H1 (cell line): ENCODE measurements around the gene YIPF7. TPM values are rescaled to one million over a fixed set of nuclear protein-coding genes. Genes with fewer than 3 reads are reported as not detected.

Experiments
- CTCF ChIA-PET: fragments of 300-600 bp; sonication (Branson Sonifier 250); formaldehyde crosslinking; loops from one replicate; lab custom pipeline; 2021; ENCODE audit not compliant: partially characterized antibody; lab: Charles Lee
- POLR2A ChIA-PET: fragments of 300-600 bp; sonication (Branson Sonifier 250); formaldehyde crosslinking; loops from one replicate; lab custom pipeline; 2021; ENCODE audit warnings: inconsistent platforms; ENCODE audit not compliant: partially characterized antibody; lab: Charles Lee
- DNase-seq, 2 experiments: peaks; one replicate each; pipeline versions ENCODE4 v3.0.0 to v3.0.0-alpha.2; 2010 to 2022; ENCODE audit warnings: low spot score in 2 of 2, low read depth in 1 of 2, mixed read lengths in 1 of 2
- FAIRE-seq: peaks from 2 replicates; lab custom pipeline; 2011; peaks lifted over from hg19 to GRCh38; lab: Jason Lieb, UNC
- H2AFZ ChIP-seq: 2 replicates; pipeline ENCODE4 v1.8.1; 2012; ENCODE audit warnings: low read length, inconsistent platforms
- H2AK5ac ChIP-seq: 2 replicates; pipeline ENCODE4 v1.6.1; 2013; ENCODE audit warnings: low read depth, low read length
- H2BK120ac ChIP-seq: replicated peaks from 2 replicates; pipeline ENCODE3; 2013; ENCODE audit warnings: low read depth, low read length, inconsistent platforms
- H2BK12ac ChIP-seq: 2 replicates; pipeline ENCODE4 v1.6.1; 2013; ENCODE audit warnings: low read depth, low read length
- H2BK15ac ChIP-seq: 2 replicates; pipeline ENCODE4 v1.6.1; 2013; ENCODE audit warnings: low read length
- H2BK20ac ChIP-seq: 2 replicates; pipeline ENCODE4 v1.6.1; 2013; ENCODE audit warnings: low read length
- H2BK5ac ChIP-seq: 2 replicates; pipeline ENCODE4 v1.6.1; 2013; ENCODE audit warnings: low read depth, low read length
- H3K14ac ChIP-seq: 2 replicates; pipeline ENCODE4 v1.6.1; 2013; ENCODE audit warnings: inconsistent platforms; ENCODE audit not compliant: insufficient read length
- H3K18ac ChIP-seq: 2 replicates; pipeline ENCODE4 v1.6.1; 2013; ENCODE audit warnings: low read length; ENCODE audit errors: extremely low read depth
- H3K23ac ChIP-seq: 2 replicates; pipeline ENCODE4 v1.6.1; 2013; ENCODE audit warnings: inconsistent platforms; ENCODE audit not compliant: insufficient read length
- H3K23me2 ChIP-seq: 2 replicates; pipeline ENCODE4 v1.6.1; 2013; ENCODE audit warnings: low read depth, low read length
- H3K27ac ChIP-seq: 2 replicates; pipeline ENCODE4 v1.6.1; 2011; ENCODE audit warnings: low read depth, low read length, inconsistent platforms
- H3K27me3 ChIP-seq, 4 experiments: replicated peaks in 1 of 4; 1 replicate in 1 of 4; 2 replicates in 3 of 4; pipeline versions ENCODE4 v1.6.1 to v1.8.1; 2011 to 2013; ENCODE audit warnings: low read length in 3 of 4, mild to moderate bottlenecking in 3 of 4, inconsistent platforms in 2 of 4, mixed read lengths in 2 of 4, moderate library complexity in 1 of 4; ENCODE audit not compliant: control insufficient read depth in 3 of 4, insufficient read depth in 3 of 4; ENCODE audit errors: extremely low read depth in 1 of 4
- H3K36me3 ChIP-seq, 4 experiments: 2 replicates each; pipeline versions ENCODE4 v1.6.1 to v1.8.1; 2011 to 2013; ENCODE audit warnings: mild to moderate bottlenecking in 4 of 4, low read length in 3 of 4, moderate library complexity in 2 of 4, control low read depth in 1 of 4, inconsistent platforms in 1 of 4; ENCODE audit not compliant: insufficient read depth in 4 of 4, control insufficient read depth in 2 of 4
- H3K4ac ChIP-seq: replicated peaks from 2 replicates; pipeline ENCODE3; 2013; ENCODE audit warnings: low read length, low read depth, mixed read lengths, inconsistent platforms; ENCODE audit not compliant: insufficient read length
- H3K4me1 ChIP-seq, 4 experiments: replicated peaks in 1 of 4; 1 replicate in 1 of 4; 2 replicates in 3 of 4; pipeline versions ENCODE4 v1.6.1 to v1.8.1; 2011 to 2013; ENCODE audit warnings: low read length in 3 of 4, inconsistent platforms in 2 of 4, mixed read lengths in 1 of 4; ENCODE audit not compliant: insufficient read depth in 4 of 4, control insufficient read depth in 3 of 4
- H3K4me2 ChIP-seq, 2 experiments: 2 replicates each; pipeline versions ENCODE4 v1.6.1 to v1.8.1; 2011 to 2013; ENCODE audit warnings: low read depth in 2 of 2, low read length in 2 of 2, control low read depth in 1 of 2, inconsistent platforms in 1 of 2, mild to moderate bottlenecking in 1 of 2; ENCODE audit not compliant: insufficient read depth in 1 of 2
- H3K4me3 ChIP-seq, 4 experiments: fragments of 200-600, 300-600 bp in 1 of 4; sonication (generic), shearing (Covaris generic), sonication (Bioruptor Twin) in 1 of 4; 2 replicates each; pipeline versions ENCODE4 v1.5.1 to v1.8.1; 2011 to 2016; ENCODE audit warnings: low read length in 4 of 4, low read depth in 3 of 4, control low read depth in 2 of 4, inconsistent platforms in 2 of 4, mild to moderate bottlenecking in 2 of 4, mixed read lengths in 1 of 4, moderate library complexity in 1 of 4; ENCODE audit not compliant: insufficient read depth in 2 of 4; ENCODE audit errors: extremely low read depth in 1 of 4
- H3K56ac ChIP-seq: replicated peaks from 2 replicates; pipeline ENCODE3; 2013; ENCODE audit warnings: low read depth, mild to moderate bottlenecking, mixed read lengths, low read length, inconsistent platforms; ENCODE audit not compliant: insufficient read length
- H3K79me1 ChIP-seq: 2 replicates; pipeline ENCODE4 v1.6.1; 2013; ENCODE audit warnings: low read depth, low read length, control low read depth
- H3K79me2 ChIP-seq, 2 experiments: 2 replicates each; pipeline versions ENCODE4 v1.6.1 to v1.8.1; 2012 to 2013; ENCODE audit warnings: low read length in 2 of 2, mild to moderate bottlenecking in 2 of 2, inconsistent platforms in 1 of 2; ENCODE audit not compliant: insufficient read depth in 2 of 2, control insufficient read depth in 1 of 2
- H3K9ac ChIP-seq, 4 experiments: replicated peaks in 1 of 4; 1 replicate in 1 of 4; 2 replicates in 3 of 4; pipeline versions ENCODE4 v1.6.1 to v1.8.1; 2011 to 2013; ENCODE audit warnings: low read depth in 3 of 4, low read length in 3 of 4, control low read depth in 2 of 4, mild to moderate bottlenecking in 2 of 4, moderate library complexity in 2 of 4, inconsistent platforms in 1 of 4; ENCODE audit errors: extremely low read depth in 1 of 4
- H3K9me3 ChIP-seq, 2 experiments: 2 replicates each; pipeline versions ENCODE4 v1.6.1 to v1.8.1; 2012 to 2013; ENCODE audit warnings: mild to moderate bottlenecking in 2 of 2, moderate library complexity in 2 of 2, control low read depth in 1 of 2, inconsistent platforms in 1 of 2, low read depth in 1 of 2, low read length in 1 of 2, mixed read lengths in 1 of 2; ENCODE audit not compliant: insufficient read depth in 2 of 2
- H4K20me1 ChIP-seq, 2 experiments: replicated peaks in 1 of 2; 2 replicates each; pipeline versions ENCODE3 to v1.8.1; 2011 to 2013; ENCODE audit warnings: inconsistent platforms in 2 of 2, low read length in 2 of 2, mild to moderate bottlenecking in 1 of 2; ENCODE audit not compliant: insufficient read depth in 2 of 2, control insufficient read depth in 1 of 2
- H4K5ac ChIP-seq: 2 replicates; pipeline ENCODE4 v1.6.1; 2013; ENCODE audit warnings: low read length, low read depth, mixed read lengths, inconsistent platforms; ENCODE audit not compliant: insufficient read length
- H4K8ac ChIP-seq: 2 replicates; pipeline ENCODE4 v1.8.0; 2013; ENCODE audit warnings: mild to moderate bottlenecking, moderate library complexity, low read length, inconsistent platforms; ENCODE audit not compliant: insufficient read depth; ENCODE audit errors: extremely low read depth
- H4K91ac ChIP-seq: replicated peaks from 2 replicates; pipeline ENCODE3; 2013; ENCODE audit warnings: low read length, mixed read lengths, inconsistent platforms; ENCODE audit not compliant: insufficient read length
- KDM5A ChIP-seq: fragments of 200-600 bp; IDR thresholded peaks from 2 replicates; pipeline ENCODE4 v1.7.1; 2012; ENCODE audit warnings: mild to moderate bottlenecking, low read length, inconsistent platforms, mixed read lengths
- SIN3A ChIP-seq, 2 experiments: IDR thresholded peaks in 1 of 2; conservative IDR thresholded peaks in 1 of 2; 2 replicates each; pipeline ENCODE4 v1.6.1; 2011 to 2012; ENCODE audit warnings: low read length in 2 of 2, improper control_type of control experiment in 1 of 2, low read depth in 1 of 2, mild to moderate bottlenecking in 1 of 2
- YY1 ChIP-seq: IDR thresholded peaks from 2 replicates; pipeline ENCODE4 v1.6.1; 2011; ENCODE audit warnings: low read depth, mild to moderate bottlenecking, low read length
- WGBS, 2 experiments: shearing (Covaris generic) in 1 of 2; methylation state at CpG; one replicate each; pipeline versions ENCODE4 v1.1.6 to v1.1.7; 2013 to 2015; ENCODE audit warnings: low lambda C conversion rate in 2 of 2, mixed read lengths in 2 of 2, inconsistent platforms in 1 of 2, low coverage in 1 of 2, missing lambda C conversion rate in 1 of 2; ENCODE audit not compliant: insufficient replicate concordance in 2 of 2, insufficient coverage in 1 of 2, insufficient read length in 1 of 2; ENCODE audit errors: extremely low coverage in 1 of 2, missing lambda C conversion rate in 1 of 2; 5-methylcytosine and 5-hydroxymethylcytosine counted together
- polyA plus RNA-seq, 7 experiments: library from polyadenylated mRNA; depleted of rRNA in 3 of 7; stranded (reverse) in 5 of 7; unstranded in 2 of 7; fragments of >200 nt in 5 of 7; fragments of 200-250 nt in 2 of 7; gene quantifications; 1 replicate in 5 of 7; 2 replicates in 1 of 7; 4 replicates in 1 of 7; pipeline versions ENCODE4 v1.2.1 to v1.2.3, GENCODE V29; 2011 to 2013; ENCODE audit warnings: missing spikeins in 2 of 7, mixed read lengths in 2 of 7
- total RNA-seq: library from RNA; stranded (reverse); fragmentation: NEBNext Ultra II Directional; extraction: Animal tissue kit (Norgen Biotek cat#: 25700); gene quantifications from 2 replicates; pipeline ENCODE4 v1.2.1, GENCODE V29; 2021

YIPF7 gene
- total and polyA plus RNA-seq, 2 of the 8 experiments (the other 6 are each of a cell fraction or from before 2014, with no cell fraction given) = not detected

GRCh38 chr4:44578954-44579353, 72.5 kb downstream of the YIPF7 start:
- Histone ChIP-seq H3K4me2 (no peak overlapping the region), H3K27me3 (no peaks in the 10 kb centered on the region), H4K8ac (no peak overlapping the region), H3K4ac (no peak overlapping the region), H3K18ac (no peak overlapping the region), H3K23ac (no peak overlapping the region), H3K9me3 (no peaks in the 10 kb centered on the region; a peak in 1 of 4 replicates), H2BK12ac (no peak overlapping the region), H2BK120ac (no peak overlapping the region), H4K5ac (no peak overlapping the region), H3K79me2 (no peaks in the 10 kb centered on the region), H3K4me1 (no peaks in the 10 kb centered on the region), H3K4me3 (no peak overlapping the region), H2BK15ac (no peak overlapping the region), H3K9ac (no peak overlapping the region), H2AK5ac (no peak overlapping the region), H3K56ac (no peak overlapping the region), H3K36me3 (no peaks in the 10 kb centered on the region; a peak in 1 of 8 replicates), H3K14ac (no peak overlapping the region), H2BK20ac (no peak overlapping the region), H3K27ac (no peak overlapping the region), H2AFZ (no peak overlapping the region), H2BK5ac (no peak overlapping the region), H3K79me1 (no peaks in the 10 kb centered on the region), H4K91ac (no peak overlapping the region), H4K20me1 (no peaks in the 10 kb centered on the region), H3K23me2 (no peaks in the 10 kb centered on the region)
- CTCF ChIA-PET = no interaction called here
- TF ChIP-seq SIN3A (conservative IDR thresholded peaks at IDR 0.05 in 1 of 2, IDR thresholded peaks at IDR 0.05 in 1 of 2; ENCODE audit: low read depth in 1 of 2, low read length in 2 of 2) = no peak
- TF ChIP-seq KDM5A = no peak
- no peak for TF ChIP-seq YY1
- WGBS, 2 experiments = 26% methylated on average over 1 of the region's 1 CpG; no CpG with 5 or more reads in 1 of the 2 experiments
- FAIRE-seq (peak; percentile 76), DNase-seq (no peak)
- POLR2A ChIA-PET = no interaction called here

Other genes starting within 250 kb of the YIPF7 start
- 3.5 and 3.7 TPM in 2 replicates for gene KCTD8, start 202.8 kb downstream of the YIPF7 start, total RNA-seq
- gene KCTD8, start 202.8 kb downstream of the YIPF7 start, polyA plus RNA-seq (2011; rRNA removed) = 2.7 and 2.9 TPM in 2 replicates
- 29.9 and 30.6 TPM in 2 replicates for gene GUF1, start 26.8 kb upstream of the YIPF7 start, total RNA-seq
- gene GUF1, start 26.8 kb upstream of the YIPF7 start, polyA plus RNA-seq (2011; rRNA removed) = 10.5 and 14.8 TPM in 2 replicates
- gene GNPDA2, start 74.9 kb upstream of the YIPF7 start, total RNA-seq = 4.8 and 6.7 TPM in 2 replicates
- 1.4 and 3.0 TPM in 2 replicates for gene GNPDA2, start 74.9 kb upstream of the YIPF7 start, polyA plus RNA-seq (2011; rRNA removed)